ENCODE results near the gene KRTAP9-4.
A peak's percentile ranks its signal among the peaks of the same experiment; 100 is the strongest.
"Not testable (repeated sequence)": the region's sequence is repeated elsewhere in the genome, so short reads cannot be mapped to it uniquely, and the experiment has no call there.

The KRTAP9-4 gene

DNA sequence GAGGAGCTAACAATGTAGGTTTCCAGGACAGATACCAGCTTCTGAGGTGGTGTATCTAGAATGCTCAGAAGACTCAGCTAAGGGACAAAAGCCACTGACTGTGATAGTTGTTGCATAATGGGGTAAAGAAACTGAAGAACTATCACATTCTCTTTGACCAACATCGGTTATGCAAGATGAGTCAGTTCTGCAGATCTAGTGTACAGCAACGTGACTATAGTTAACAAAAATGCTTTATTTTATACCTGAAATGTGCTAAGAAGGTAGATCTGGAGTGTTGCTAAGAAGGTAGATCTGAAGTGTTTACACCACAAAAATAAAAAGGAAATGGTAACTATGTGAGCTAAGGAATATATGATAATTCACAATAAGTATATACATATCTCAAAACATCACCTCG lies 18.2 kb downstream of the KRTAP9-4 start:
- no peak for DNase-seq

DNA sequence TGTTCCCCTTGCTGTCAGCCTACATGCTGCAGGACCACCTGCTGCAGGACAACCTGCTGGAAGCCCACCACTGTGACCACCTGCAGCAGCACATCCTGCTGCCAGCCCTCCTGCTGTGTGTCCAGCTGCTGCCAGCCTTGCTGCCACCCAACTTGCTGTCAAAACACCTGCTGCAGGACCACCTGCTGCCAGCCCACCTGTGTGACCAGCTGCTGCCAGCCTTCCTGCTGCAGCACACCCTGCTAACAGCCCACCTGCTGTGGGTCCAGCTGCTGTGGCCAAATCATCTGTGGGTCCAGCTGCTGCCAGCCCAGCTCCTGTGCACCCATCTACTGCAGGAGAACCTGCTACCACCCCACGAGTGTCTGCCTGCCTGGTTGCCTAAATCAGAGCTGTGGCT lies 21.8 kb downstream of the KRTAP9-4 start:
- DNase-seq, result not testable (repeated sequence)

DNA sequence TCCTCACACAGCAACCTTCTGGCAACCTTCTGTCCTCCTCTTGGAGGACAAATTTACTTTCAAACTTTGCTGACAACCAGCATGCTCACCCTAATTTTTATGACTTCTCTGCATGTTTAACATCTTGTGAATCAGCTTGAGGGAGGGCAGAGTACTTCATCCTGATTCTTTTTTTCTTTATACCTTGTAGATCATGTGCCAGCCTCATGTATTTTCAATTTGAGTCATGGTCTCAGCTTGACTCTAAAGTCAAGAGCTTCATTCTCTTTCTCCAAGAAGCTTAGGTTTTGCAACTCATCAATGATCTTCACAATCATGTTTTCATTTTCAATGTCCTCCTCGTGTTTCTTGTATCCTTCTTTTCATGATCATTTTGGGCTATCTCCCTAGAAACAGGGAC lies 22.4 kb downstream of the KRTAP9-4 start:
- DNase-seq, result no peak

DNA sequence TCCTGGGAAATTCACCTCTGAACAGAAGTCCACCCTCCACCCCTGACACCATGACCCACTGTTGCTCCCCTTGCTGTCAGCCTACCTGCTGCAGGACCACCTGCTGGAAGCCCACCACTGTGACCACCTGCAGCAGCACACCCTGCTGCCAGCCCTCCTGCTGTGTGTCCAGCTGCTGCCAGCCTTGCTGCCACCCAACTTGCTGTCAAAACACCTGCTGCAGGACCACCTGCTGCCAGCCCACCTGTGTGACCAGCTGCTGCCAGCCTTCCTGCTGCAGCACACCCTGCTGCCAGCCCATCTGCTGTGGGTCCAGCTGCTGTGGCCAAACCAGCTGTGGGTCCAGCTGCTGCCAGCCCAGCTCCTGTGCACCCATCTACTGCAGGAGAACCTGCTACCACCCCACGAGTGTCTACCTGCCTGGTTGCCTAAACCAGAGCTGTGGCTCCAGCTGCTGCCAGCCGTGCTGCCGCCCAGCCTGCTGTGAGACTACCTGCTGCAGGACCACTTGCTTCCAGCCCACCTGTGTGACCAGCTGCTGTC lies 26.2 kb downstream of the KRTAP9-4 start, which contains the start of gene KRTAP9-7:
Gene KRTAP9-7, plus strand, starts transcription at position 51 of the 543 bp plus-strand sequence. Its CDS starts 0 bp downstream, at position 51.
- DNase-seq, result not testable (repeated sequence)

DNA sequence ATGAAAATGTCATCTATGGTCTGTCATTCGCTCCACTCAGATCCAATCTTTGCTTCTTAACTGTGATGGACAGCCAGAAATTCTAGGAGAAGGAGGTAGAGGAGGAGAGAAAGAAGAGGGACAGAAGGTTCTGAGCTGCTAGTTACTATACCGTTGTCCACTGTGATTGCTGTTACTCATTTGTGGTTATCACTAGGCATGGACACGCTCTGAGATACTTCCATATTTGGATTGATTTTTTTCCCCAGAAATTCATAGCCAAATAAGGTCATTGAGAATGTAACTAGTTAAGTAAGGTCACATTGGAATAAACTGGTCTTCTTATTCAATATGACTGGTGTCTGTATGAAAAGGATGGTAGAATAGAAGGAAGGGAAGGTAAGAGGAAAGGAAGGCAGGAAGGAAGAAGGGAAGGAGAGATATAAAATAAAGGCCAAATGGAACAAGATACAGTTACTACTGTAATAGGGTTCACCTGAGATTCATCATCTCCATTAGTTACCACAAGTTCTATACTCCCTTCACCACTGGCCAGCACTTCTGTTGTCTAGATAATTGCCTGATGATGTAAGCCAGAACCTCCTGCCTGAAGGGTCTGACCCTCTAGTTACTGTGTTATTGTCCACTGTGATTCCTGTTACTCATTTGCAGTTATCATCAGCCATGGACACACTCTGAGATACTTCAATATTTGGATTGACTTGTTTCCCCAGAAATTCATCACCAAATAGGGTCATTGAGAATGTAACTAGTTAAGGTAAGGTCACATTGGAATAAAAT lies 28.9 kb downstream of the KRTAP9-4 start:
- DNase-seq, result peak; percentile 34

DNA sequence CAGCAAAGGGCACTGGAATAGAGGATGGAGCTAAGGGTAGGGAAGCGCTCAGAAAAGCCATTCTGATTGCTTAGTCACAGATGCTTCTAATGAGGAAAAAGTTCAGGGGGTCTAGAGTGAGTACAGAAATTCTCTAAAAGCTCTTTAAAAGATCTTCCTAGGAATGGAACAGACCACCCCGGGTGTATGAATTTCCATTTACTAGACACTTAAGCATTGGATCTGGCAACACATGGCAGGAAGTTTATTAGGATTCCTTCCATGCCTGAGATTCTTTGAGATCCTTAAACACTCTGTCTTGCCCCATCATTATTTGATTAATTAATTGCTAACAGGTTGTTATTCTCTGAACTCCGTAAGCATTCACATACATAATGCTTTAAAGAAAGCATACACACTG lies 34.6 kb downstream of the KRTAP9-4 start:
- peak; percentile 89 for DNase-seq

DNA sequence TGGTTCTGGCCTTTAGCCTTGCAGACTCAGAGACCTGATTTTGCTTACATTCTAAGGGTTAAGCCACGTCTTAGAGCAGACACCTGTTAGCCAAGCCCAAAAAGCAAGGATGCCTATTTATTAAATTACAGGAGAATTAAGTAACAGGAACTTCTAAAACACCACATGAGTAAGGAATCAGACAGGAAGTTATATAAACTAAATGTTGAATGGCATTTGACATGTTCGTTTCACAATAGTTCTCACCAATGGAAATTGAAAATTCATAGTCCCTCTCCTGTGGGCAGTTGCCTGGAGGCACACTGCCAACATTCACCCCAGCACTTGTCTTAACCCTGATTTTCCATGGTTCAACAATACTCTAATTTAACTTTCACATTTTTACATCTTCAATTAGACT lies 35.1 kb downstream of the KRTAP9-4 start:
- DNase-seq, result peak; percentile 27

DNA sequence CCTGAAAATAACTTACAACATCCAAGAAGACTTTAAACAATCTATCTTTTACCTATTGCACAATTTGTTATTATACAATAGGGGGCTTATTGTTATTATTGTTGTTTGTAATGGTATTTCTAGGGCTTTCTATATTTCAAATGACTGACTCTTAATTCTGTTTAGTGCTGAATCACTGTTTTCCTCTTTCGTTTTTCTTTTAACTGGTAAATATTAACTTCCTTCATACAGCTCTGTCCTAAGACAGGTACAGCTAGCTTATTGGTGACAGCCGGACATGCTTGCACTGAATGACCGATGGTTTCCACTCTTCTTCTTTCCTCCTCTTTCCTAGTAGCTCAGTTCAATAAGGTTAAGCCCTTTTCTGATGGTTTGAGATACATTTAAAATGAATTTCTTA lies 37.6 kb downstream of the KRTAP9-4 start:
- DNase-seq, result no peak

DNA sequence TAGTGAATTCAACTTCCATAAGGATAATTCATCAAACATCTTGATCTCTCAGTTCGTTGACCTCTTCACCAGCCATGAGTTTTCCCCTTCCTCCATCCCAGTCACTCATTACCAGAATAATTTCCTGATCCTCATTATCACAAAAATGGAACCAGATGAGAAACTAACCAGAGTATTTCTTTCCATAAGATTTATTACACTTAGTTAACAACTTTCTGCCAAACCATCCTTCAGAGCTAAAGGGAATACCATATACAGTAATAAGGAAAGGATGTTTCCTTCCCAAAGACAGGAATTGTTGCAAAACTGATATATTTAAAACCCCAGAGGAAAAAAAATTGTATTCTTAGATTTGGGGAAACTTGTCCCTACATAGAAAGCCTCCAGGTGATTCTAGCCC lies 44.5 kb downstream of the KRTAP9-4 start:
- DNase-seq, result no peak

DNA sequence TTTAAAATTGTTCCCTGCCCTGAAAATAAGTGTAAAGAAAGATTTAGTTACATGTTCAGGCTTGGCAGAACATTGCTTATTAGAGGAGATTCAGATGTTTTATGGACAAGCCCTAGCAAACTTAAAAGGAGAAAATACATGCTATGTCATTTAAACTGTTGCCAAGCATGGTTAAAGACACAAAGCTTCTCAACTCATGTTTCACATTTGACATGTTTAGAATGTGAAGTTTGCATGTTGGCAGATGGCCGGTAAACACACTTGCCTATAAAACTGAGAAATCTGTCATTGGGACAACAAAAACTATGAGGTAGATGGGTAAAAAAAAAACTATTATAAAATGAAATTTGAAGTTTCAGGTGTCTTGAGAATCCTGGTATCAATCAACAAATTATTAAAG lies 47.4 kb downstream of the KRTAP9-4 start:
- DNase-seq, result no peak

DNA sequence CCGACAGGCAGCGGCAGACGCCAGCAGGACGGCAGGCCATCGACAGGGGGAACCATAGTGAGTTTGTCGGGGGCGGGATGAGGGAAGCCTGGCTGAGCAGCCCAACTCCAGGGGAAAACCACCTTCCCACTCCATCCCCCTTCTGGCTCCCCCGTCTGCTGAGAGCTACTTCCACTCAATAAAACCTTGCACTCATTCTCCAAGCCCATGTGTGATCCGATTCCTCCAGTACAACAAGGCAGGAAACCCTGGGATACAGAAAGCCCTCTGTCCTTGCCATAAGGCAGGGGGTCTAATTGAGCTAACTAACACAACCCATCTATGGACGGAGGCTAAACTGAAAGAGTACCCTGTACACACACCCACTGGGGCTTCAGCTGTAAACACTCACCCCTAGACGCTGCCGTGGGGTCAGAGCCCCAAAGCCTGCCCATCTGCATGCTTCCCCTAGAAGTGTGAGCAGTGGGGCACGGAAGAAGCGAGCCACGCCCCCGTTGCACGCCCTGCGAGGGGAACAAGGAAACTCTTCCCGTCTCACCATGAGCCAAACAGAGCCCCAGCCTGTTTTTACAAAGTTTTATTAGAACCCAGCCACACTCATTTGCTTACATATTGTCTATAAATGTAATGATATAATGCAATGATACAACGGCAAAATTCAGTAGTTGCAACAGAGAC lies 49.1 kb downstream of the KRTAP9-4 start:
- DNase-seq, result no peak

Data from EL (cell line).